ENCODE measurements around the gene GALNT9.
"Not testable (repeated sequence)": the region's sequence is repeated elsewhere in the genome, so short reads cannot be mapped to it uniquely, and the experiment has no call there.

GALNT9 gene

DNA sequence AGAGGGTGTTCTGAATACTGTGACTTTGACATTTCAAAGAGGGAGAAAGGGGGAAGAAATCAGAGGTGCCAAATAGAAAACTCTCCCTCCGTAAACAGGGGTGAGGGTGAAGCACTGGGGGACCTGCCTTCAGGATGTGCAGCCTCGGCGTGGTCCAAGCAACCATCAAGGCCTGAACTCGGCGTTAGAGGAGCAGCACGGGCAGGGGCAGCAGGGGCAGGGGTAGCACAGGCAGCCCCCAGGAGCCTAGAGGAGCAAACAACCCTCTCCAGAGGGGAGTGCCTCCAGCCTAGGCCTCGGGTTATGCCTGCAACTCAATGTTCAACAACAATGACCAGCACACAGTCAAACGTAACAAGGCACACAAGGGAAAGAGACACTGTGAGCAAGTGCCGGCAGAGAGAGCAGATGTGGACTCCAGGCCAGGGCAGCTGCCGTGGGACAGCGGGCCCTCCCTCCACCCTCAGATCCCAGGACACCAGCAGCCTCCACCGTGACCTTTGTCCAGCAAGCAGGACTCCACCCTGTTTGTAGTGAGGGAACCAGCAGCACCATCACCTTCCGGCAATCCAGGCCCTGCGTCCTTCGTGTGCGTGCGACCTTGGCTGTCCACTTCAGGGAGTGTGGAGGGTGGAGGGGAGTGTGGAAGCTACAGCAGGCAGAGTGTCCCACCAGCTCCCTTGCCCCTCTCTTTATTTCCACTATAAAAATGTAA is 18.0 kb downstream of the GALNT9 start:
- no peak for DNase-seq

DNA sequence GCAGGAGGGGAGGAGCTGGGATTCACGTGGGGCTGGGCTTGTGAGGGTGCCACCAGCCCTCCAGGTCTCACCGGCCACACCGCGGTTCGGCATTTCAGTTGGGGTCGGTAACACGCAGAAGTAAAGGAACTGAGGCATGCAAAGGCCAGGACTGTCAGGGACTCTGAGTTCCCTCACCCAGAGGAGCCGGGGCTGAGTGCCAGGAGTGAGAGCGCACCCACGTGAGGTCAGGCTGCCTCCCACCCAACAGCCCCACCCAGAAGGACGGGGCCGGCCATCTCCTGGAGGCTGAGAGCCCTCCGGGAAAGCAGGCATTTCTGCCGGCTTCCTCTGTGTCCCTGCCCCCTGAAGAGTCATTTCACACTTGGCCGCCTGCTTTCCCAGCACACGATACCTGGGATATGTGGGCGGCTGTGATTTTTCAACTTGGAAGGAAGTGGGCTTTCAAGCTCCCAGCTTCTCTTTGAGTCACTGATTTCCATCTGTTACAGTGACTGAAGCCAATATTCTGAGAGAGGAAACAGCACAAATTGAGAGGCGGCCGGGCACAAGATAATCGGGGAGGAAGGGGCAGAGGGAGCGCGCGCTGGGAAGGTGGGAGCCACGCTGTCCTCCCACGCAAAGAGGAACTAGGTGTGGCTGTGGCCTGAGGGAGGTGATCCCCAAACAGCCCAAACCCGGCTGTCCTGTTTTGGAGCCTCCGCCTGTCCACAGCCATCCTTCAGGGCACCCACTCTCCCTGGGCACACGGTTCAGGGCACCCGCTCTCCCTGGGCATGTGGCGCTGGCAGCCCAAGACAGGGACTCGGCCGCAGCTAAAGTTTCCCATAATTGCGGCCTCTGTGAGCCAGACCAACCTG is 19.0 kb downstream of the GALNT9 start:
- DNase-seq = no peak

DNA sequence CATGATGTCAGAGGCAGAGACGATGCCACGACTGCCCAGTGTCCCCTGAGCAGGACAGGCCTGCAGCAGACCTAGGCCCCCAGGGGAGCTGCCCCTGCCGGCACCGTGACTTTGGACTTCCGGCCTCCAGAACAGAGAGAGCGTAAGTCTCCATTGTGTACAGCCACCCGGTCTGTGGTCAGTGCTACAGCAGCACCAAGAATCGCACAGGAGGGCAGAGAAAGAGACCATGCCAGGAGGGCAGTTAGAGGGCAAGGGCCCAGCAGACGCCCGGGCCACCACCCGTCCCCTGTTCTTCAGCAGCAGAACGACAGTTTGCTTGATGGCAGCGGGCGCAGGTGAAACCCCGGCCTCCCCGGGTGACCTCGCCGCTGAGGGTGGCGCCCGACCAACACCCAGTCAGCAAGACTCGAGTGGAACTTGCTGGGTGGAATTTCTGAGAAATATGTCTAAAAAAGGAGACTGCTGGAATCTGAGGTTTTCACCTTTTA is 19.7 kb downstream of the GALNT9 start:
- no peak for DNase-seq

DNA sequence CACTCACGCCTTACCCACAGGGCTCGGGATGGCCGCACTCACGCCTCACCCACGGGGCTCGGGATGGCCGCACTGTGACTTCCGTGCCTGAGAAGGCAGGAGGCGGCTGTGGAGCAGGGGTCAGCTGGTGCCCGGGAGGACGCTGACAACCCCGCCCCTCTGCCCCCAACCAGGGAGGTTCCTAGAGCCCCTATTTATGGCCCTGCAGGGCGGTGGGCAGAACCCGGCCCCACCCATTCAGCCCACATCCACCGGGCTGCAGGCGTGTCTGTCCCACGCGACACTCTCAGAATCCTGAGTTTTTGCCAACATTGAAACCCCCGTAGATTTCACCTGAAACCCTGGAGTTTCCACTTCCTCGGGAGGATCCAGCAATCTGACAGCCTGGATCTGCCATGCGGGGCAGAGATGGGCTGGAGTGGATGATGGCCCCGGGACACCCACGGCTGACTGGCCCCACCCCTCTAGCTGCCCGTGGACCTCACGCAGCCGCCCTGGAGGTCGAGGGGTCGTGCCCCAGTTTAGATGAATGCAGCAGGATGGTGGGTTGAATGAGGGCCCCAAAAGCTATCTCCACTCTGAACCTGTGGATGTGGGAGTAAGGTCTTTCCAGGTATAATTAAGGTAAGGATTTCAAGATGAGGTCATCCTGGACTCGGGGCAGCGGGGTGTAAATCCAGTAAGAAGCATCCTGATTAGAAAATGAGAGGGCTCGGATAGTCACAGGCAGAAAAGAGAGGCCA is 20.4 kb downstream of the GALNT9 start:
- DNase-seq = no peak

DNA sequence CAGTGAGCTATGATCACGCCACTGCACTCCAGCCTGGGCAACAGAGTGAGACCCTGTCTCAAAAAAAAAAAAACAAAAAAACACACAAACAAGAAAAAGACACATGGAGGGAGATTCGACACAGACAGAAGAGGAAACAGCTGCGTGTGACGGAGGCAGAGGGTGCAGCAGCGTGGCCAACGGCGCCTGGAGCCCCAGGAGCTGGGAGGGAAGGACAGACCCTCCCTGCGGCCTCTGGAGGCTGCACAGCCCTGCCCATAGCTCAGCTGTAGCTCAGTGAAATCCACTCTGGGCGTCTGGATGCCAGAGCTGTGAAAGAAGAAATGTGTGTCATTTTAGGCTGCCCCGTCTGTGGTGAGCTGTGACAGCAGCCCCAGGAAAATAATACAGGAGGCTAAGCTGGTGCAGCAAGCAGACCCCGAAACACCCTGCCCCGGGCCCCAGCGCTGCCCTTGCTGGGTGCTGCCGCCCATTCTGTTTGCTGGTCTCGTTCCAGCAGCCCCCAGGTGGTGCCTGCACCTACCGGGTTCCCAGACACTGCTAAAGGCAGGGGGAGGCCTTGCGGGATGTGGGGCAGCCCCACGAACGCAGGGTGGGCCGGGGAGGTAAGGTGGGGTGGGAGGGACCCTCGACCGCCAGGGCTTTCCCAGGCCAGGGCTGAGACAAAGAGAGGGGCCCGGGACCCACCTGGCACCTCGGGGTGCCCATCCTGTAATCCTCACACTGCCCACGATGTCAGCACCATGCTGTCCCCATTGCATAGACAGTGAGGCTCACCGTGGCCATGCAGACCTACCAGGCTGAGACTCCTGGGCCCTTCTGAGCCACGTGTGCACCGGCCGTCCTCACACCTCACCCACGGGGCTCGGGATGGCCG is 21.2 kb downstream of the GALNT9 start:
- DNase-seq = no peak

DNA sequence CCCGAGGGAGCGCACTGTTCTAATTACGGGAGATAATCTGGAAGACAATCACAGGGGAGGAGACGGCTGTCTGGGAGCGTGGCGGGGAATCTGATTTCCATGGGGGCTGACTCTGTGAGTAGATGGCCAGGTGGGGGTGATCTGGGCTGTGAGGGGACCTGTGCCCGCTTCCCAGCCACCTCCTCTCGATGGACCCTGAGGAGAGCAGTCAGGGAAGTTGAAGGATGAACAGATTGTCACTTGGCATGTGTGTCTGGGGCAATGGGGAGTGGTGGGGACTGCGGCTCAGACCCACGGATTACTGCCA is 22.6 kb downstream of the GALNT9 start:
- no peak for DNase-seq

DNA sequence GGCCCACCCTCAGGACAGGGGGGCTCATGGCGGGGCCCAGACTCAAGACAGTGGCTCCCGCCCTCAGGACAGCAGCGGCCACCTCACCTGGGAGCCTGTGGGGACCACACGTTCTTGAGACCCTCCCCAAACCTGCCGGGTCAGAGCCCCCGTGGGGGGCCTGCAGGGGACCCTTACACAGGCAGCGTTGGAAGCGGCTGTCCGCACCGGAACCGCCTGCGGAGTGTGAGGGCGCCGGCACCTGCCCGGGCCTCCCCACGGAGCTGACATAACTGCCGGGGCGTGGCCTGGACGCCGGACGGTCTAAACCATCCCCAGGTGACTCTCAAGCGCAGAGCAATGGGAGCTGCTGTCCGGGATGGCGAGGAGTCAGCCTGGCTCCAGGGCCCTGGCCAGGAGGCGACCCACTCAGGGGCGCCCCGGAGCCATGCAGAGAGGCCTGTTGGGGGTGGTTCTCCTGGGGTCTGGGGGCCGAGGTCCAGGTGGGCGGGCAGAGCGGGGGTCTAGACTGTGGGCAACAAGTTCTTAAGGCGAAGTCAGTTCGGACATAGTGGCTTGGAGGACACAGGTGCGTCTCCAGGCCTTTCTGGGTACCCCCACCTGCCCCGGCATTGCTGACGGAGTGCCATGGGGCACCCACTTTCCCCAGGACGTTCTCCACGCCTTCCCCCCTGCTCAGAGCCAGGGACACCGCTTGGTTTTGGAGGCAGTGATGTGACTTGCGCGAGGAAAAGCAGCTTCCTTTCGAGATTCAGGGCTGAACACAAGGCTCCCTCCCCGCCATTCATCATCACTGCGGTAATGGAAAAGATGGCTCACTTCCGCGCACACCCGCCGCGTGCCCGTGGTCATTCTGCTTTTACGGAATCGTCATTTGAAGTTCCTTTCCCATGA is 23.2 kb downstream of the GALNT9 start:
- DNase-seq = no peak

DNA sequence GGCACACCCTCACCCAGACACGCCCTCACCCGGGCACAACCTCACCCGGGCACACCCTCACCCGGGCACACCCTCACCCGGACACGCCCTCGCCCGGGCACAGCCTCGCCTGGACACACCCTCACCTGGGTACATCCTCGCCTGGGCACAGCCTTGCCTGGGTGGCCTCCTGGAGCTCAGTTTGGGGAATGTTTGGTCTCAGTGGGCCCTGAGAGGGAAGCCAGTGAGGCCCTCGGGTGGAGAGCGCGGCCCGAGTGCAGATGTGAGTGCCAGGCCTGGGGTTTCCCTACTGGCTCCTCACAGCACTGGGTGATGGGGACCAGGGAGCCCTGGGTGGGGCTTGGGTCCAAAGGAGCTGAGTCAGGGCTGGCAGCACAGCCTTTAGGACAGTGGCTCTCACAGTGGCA is 23.8 kb downstream of the GALNT9 start:
- no peak for DNase-seq

DNA sequence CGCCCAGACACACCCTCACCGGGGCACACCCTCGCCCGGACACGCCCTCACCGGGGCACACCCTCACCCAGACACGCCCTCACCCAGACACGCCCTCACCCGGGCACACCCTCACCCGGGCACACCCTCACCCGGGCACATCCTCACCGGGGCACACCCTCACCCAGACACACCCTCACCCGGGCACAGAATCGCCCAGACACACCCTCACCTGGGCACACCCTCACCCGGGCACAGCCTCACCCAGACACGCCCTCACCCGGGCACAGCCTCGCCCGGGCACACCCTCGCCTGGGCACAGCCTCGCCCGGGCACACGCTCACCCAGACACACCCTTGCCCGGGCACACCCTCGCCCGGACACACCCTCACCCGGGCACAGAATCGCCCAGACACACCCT is 24.5 kb downstream of the GALNT9 start:
- not testable (repeated sequence) for DNase-seq

DNA sequence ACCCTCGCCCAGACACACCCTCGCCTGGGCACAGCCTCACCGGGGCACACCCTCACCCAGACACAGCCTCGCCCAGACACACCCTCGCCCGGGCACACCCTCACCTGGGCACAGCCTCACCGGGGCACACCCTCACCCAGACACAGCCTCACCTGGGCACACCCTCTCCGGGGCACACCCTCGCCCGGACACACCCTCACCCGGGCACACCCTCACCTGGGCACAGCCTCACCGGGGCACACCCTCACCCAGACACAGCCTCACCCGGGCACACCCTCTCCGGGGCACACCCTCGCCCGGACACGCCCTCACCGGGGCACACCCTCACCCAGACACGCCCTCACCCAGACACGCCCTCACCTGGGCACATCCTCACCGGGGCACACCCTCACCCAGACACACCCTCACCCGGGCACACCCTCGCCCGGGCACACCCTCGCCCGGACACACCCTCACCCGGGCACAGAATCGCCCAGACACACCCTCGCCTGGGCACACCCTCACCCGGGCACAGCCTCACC is 25.5 kb downstream of the GALNT9 start:
- not testable (repeated sequence) for DNase-seq

DNA sequence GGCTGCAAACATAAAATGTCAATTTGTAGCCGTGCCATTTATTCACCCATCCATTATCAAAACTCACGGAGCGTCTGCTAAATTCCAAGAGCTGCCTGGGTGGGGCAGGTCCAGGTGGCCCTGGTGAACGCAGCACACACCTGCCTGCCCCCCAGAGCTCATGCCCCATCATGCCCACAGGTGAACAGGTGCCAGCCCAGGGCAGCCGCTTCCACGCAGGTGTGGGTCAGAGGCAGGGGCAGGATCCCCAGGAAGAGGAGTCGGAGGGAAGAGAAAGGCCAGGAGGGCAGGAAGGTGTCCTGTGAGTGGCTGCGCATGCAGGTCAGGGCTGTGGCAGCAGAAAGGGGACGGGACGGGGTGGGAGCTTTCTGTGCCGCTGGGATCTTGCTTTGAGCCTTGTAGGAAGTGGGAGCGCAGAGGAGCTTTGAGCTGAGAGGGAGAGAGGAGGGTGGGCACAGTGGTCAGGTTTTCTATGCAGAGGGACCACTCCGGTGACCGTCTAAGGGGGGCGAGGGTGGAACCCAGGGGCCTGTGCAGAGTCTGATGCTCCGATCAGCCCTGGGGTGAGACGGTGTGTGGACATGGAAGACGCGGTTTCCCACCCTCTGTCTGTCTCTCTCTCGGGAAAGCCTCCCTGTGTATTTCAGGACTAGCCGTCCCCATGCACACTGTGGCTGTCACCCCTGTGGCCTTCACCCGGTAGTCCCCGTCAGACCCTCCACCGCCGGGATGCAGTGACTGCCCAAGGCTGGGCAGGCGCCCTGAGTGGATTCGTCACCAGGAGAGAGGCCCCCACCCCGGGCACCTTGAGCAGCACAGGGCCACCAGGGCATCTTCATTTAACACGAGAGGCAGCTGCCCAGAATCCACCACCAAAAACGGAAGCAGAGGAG is 26.7 kb downstream of the GALNT9 start:
- DNase-seq = no peak

DNA sequence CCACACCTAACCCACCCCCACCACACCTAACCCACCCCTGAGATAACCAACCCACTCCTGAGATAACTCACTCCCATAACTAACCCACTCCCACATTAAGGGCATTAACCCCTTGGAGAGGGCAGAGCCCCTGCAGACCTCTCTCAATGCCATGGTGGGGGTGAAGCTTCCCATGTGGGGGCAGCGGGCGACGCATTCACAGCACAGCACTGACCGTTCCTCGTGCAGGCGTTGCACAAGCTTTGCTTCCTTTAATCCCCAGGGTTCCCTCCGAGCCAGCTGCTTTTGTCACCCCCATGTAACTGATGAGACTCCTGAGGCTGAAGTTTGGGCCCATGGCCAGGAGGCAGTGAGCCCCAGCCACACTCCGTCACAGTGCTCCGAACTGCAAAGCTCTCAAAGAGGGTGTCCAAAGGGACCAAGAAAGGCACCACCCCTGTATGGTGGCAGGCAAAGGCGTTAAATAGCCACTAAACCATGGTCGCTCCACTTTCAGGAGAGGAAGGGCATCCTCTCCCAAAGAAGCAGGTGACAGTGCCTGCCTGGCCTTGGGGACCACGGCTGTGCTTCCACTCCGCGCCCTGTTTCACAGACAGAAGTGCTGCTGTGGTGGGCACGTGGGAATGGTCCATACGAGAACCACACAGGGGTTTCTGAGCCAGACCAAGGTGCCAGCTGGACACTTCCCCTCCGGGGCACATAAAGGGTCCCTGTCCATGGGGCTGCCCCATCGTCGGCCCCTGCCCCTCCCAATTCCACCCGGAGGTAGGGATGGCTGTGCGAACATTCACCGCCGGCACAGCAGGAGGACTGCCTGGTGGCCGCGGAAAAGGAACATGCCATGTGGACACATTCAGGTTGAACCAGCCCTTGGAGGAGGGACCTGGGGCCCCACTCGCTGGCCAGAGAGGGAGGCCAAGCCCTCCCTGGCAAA is 28.3 kb downstream of the GALNT9 start:
- DNase-seq = no peak

DNA sequence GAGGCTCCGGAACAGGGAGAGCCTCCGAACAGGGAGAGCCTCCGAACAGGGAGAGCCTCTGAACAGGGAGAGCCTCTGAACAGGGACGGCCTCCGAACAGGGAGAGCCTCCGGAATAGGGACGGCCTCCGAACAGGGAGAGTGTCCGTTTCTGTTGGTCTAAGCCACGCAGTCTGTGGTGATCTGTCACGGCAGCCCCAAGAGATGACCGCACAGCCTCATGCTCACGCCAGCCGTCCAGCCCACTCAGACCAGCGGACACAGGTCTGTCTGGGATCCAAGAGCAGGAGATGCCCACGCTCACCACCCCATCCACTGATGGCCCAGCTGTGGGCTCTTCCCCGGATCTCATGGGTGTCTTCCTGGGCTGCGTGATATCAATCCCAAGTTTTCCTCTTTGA is 33.3 kb downstream of the GALNT9 start:
- no peak for DNase-seq

DNA sequence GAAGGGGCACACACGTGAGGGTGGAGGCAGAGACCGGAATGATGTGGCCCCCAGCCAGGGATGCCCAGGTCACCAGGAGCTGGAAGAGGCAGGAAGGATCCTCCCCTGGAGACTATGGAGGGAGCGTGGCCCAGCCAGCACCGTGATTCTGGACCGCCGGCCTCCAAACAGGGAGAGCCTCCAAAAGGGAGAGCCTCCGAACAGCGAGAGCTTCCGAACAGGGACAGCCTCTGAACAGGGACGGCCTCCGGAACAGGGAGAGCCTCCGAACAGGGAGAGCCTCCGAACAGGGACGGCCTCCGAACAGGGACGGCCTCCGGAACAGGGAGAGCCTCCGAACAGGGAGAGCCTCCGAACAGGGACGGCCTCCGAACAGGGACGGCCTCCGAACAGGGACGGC is 33.8 kb downstream of the GALNT9 start:
- not testable (repeated sequence) for DNase-seq

DNA sequence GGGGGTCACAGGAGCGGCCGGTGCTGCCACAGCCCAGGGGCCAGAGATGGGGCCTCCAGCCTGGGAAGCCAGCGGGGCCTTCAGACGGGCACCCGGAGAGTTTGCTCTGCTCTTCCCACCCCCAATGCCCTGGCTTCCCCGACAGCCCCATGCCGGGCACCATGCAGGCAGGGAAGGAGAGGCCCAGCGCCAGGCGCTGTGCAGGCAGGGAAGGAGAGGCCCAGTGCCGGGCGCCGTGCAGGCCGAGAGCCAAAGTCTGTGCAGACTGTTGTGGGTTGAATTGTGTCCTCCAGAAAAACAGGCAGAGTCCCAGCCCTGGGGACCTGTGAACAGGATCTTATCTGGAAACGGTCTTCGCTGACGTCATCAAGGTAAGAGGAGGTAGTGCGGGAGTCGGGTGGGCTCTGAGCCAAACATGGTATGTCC is 34.3 kb downstream of the GALNT9 start:
- no peak for DNase-seq

DNA sequence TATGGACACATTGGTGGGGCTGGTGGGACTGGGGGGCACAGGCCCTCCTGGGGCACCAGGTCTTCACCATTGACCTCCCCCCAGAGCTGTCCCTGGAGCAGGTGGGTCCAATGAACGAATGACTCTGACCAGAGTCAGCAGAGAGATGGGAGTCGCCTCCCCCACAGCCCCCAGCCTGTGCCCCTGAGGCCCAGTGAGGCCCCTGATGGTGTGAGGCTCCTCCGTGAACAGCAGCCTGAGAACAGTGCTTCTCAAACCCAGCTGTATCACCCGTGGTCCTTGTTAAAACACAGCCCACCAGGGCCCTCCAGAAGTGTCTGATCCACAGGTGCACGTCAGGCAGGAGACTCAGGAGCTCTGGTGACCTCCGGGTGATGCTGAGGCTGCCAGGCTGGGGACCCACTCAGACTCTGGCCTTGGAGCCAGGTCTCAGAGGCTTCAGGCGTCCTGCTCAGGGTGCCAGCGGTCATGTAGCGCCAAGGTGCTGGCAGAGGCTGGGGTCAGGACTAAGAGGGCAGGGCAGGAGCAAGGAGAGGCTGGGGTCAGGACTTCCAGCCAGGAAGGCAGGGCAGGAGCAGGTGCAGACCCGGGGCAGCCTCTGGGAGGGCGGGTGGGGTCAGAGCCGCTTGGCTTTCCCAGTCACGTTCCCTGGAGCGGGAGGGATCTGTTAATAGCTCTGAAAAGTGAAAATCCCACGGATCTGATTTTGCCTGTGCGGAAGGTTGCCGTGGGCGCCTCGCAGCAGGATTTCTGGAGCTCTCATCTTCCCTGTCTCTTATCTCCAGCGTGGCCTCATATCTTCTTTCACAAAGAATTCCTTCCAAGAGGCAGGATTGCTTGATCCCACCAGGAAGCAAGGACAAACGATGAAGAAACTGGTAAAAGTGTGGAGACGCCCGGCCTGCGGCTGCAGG is 35.0 kb downstream of the GALNT9 start:
- no peak for DNase-seq

All from activated CD4-positive, CD25-positive, alpha-beta regulatory T cell treated with anti-CD3 and anti-CD28 coated beads, Interleukin-2, amount 50 U/mL, for 72 hours (primary cell).